Thyroid gland (tissue), 4 donors: ENCODE data around the gene PSD2.

Experiments
- POLR2A ChIP-seq, 2 donors: fragments of 450-650 bp; IDR thresholded peaks; one replicate each; pipeline ENCODE4 v1.6.1; 2017; ENCODE audit warnings: antibody characterized with exemption in 2 of 2, mild to moderate bottlenecking in 2 of 2, moderate library complexity in 1 of 2
- TF ChIP-seq, protein P1 (sequence below), 6 experiments: fragments of 200-600 bp in 3 of 6; fragments of 450-650 bp in 3 of 6; sonication (generic) in 3 of 6; IDR thresholded peaks; one replicate each; pipeline ENCODE4 v1.5.1; 2016 to 2019; ENCODE audit warnings: antibody characterized with exemption in 6 of 6, mild to moderate bottlenecking in 2 of 6, inconsistent platforms in 1 of 6, moderate library complexity in 1 of 6

GRCh38 chr5:139875957-139876356, 80.3 kb downstream of the PSD2 start:
- TF ChIP-seq, protein P1, sequence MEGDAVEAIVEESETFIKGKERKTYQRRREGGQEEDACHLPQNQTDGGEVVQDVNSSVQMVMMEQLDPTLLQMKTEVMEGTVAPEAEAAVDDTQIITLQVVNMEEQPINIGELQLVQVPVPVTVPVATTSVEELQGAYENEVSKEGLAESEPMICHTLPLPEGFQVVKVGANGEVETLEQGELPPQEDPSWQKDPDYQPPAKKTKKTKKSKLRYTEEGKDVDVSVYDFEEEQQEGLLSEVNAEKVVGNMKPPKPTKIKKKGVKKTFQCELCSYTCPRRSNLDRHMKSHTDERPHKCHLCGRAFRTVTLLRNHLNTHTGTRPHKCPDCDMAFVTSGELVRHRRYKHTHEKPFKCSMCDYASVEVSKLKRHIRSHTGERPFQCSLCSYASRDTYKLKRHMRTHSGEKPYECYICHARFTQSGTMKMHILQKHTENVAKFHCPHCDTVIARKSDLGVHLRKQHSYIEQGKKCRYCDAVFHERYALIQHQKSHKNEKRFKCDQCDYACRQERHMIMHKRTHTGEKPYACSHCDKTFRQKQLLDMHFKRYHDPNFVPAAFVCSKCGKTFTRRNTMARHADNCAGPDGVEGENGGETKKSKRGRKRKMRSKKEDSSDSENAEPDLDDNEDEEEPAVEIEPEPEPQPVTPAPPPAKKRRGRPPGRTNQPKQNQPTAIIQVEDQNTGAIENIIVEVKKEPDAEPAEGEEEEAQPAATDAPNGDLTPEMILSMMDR (IDR thresholded peaks at IDR 0.05): no peak
- no peak for TF ChIP-seq POLR2A (IDR thresholded peaks at IDR 0.05)
